HL-60 (cell line): ENCODE results near the gene SLC7A14.
A peak's percentile ranks its signal among the peaks of the same experiment; 100 is the strongest.
"Not testable (repeated sequence)": the region's sequence is repeated elsewhere in the genome, so short reads cannot be mapped to it uniquely, and the experiment has no call there.

ENCODE experiments used
- DNase-seq, 2 experiments: peaks; one replicate each; pipeline ENCODE4 v3.0.0-alpha.2; 2010 to 2020; ENCODE audit warnings: low read depth in 1 of 2, low spot score in 1 of 2
- H3K27ac ChIP-seq: fragments of 250-450 bp; sonication (Bioruptor Pico); replicated peaks from 2 replicates; pipeline ENCODE4 v1.5.1; 2020; ENCODE audit warnings: mild to moderate bottlenecking, moderate library complexity
- H3K27me3 ChIP-seq: fragments of 250-450 bp; sonication (Bioruptor Pico); 2 replicates; pipeline ENCODE4 v1.5.1; 2021; ENCODE audit warnings: mild to moderate bottlenecking, moderate library complexity; ENCODE audit not compliant: insufficient read depth, poor library complexity, severe bottlenecking
- H3K4me3 ChIP-seq: replicated peaks from 2 replicates; pipeline ENCODE4 v1.5.1; 2011; ENCODE audit warnings: mild to moderate bottlenecking, control low read depth, low read length; ENCODE audit not compliant: insufficient read depth
- GABPA ChIP-seq: IDR thresholded peaks from 2 replicates; pipeline ENCODE4 v1.6.1; 2012; ENCODE audit warnings: low read depth
- POLR2AphosphoS5 ChIP-seq: IDR thresholded peaks from 2 replicates; pipeline ENCODE4 v1.6.1; 2012; ENCODE audit warnings: low read depth
- SPI1 ChIP-seq: IDR thresholded peaks from 2 replicates; pipeline ENCODE4 v1.6.1; 2012; ENCODE audit warnings: low read depth, mild to moderate bottlenecking, borderline replicate concordance
- TF ChIP-seq, protein P1 (sequence below): IDR thresholded peaks from 2 replicates; pipeline ENCODE4 v1.6.1; 2012; ENCODE audit warnings: low read depth; ENCODE audit not compliant: insufficient replicate concordance
- TF ChIP-seq, protein P2 (sequence below): IDR thresholded peaks from one replicate; pipeline ENCODE4 v1.5.1; 2011; ENCODE audit warnings: low read length, control low read depth, inconsistent platforms; ENCODE audit not compliant: insufficient read depth

Gene SLC7A14

DNA sequence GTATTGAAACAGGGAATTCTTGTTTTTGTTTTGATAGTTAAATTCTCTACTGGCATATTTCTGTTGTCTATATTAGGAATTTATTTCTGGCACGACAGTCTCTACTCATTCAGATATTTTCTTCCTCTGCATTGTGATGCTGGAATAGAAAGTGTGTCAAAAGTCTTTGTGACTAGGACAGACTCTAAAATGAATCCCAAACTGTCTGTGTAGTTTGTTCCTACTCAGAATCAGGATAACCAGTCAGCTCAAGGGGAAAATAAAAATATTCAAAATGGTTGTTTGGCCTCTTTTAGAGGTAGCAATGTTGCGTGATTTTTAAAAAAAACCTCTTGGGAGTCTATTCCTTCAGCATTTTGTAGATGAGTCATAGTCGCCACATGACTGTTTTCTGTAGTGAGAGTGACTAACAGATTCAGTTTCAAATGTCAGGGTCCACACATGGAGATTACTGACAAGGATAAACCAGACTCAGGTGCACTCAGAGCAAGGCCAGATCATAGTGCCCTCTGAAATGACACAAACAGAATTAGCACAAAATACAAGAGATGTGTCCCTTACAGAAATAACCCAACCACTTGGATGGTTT lies 13.1 kb downstream of the SLC7A14 start:
- DNase-seq: no peak
- H3K27me3 ChIP-seq: no peaks in the 10 kb centered on the region
- H3K27ac ChIP-seq: no peak overlapping the region
- H3K4me3 ChIP-seq: no peak overlapping the region
- TF ChIP-seq POLR2AphosphoS5: no peak
- no peak for TF ChIP-seq GABPA
- TF ChIP-seq, protein P1, sequence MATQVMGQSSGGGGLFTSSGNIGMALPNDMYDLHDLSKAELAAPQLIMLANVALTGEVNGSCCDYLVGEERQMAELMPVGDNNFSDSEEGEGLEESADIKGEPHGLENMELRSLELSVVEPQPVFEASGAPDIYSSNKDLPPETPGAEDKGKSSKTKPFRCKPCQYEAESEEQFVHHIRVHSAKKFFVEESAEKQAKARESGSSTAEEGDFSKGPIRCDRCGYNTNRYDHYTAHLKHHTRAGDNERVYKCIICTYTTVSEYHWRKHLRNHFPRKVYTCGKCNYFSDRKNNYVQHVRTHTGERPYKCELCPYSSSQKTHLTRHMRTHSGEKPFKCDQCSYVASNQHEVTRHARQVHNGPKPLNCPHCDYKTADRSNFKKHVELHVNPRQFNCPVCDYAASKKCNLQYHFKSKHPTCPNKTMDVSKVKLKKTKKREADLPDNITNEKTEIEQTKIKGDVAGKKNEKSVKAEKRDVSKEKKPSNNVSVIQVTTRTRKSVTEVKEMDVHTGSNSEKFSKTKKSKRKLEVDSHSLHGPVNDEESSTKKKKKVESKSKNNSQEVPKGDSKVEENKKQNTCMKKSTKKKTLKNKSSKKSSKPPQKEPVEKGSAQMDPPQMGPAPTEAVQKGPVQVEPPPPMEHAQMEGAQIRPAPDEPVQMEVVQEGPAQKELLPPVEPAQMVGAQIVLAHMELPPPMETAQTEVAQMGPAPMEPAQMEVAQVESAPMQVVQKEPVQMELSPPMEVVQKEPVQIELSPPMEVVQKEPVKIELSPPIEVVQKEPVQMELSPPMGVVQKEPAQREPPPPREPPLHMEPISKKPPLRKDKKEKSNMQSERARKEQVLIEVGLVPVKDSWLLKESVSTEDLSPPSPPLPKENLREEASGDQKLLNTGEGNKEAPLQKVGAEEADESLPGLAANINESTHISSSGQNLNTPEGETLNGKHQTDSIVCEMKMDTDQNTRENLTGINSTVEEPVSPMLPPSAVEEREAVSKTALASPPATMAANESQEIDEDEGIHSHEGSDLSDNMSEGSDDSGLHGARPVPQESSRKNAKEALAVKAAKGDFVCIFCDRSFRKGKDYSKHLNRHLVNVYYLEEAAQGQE: no peak
- TF ChIP-seq, protein P2, sequence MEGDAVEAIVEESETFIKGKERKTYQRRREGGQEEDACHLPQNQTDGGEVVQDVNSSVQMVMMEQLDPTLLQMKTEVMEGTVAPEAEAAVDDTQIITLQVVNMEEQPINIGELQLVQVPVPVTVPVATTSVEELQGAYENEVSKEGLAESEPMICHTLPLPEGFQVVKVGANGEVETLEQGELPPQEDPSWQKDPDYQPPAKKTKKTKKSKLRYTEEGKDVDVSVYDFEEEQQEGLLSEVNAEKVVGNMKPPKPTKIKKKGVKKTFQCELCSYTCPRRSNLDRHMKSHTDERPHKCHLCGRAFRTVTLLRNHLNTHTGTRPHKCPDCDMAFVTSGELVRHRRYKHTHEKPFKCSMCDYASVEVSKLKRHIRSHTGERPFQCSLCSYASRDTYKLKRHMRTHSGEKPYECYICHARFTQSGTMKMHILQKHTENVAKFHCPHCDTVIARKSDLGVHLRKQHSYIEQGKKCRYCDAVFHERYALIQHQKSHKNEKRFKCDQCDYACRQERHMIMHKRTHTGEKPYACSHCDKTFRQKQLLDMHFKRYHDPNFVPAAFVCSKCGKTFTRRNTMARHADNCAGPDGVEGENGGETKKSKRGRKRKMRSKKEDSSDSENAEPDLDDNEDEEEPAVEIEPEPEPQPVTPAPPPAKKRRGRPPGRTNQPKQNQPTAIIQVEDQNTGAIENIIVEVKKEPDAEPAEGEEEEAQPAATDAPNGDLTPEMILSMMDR: no peak
- TF ChIP-seq SPI1: no peak

- not testable (repeated sequence) for H3K4me3 ChIP-seq, H3K27ac ChIP-seq, H3K27me3 ChIP-seq, DNase-seq
Measured at GRCh38 chr3:170567598-170567997, 18.3 kb downstream of the SLC7A14 start.

GRCh38 chr3:170566413-170566812 lies 19.5 kb downstream of the SLC7A14 start:
- Histone ChIP-seq H3K27me3 (no peaks in the 10 kb centered on the region), H3K4me3 (no peak overlapping the region), H3K27ac (no peak overlapping the region)
- TF ChIP-seq, protein P1: no peak
- TF ChIP-seq POLR2AphosphoS5: no peak
- no peak for TF ChIP-seq SPI1
- TF ChIP-seq, protein P2: no peak
- no peak for TF ChIP-seq GABPA
- no peak for DNase-seq

GRCh38 chr3:170565495-170565894 lies 20.4 kb downstream of the SLC7A14 start:
- DNase-seq: peak in 1 of 2 experiments; percentile 10
- TF ChIP-seq SPI1: peak; percentile 75; the same call in 1 of the 2 replicates
- TF ChIP-seq, protein P1: no peak
- TF ChIP-seq POLR2AphosphoS5: no peak
- TF ChIP-seq GABPA: no peak
- TF ChIP-seq, protein P2: no peak
- no peak overlapping the region for H3K27ac ChIP-seq
- no peaks in the 10 kb centered on the region for H3K27me3 ChIP-seq
- H3K4me3 ChIP-seq: no peak overlapping the region
